GM23248 (cell line): ENCODE data around the gene NKAIN2.

Experiments used
- EZH2 ChIP-seq: fragments of 200-600 bp; sonication (generic); IDR thresholded peaks from 2 replicates; pipeline ENCODE4 v1.6.1; 2018; ENCODE audit warnings: antibody characterized with exemption, mild to moderate bottlenecking; ENCODE audit not compliant: insufficient read depth, poor library complexity, severe bottlenecking
- EZH2phosphoT487 ChIP-seq: fragments of 200-600 bp; sonication (generic); IDR thresholded peaks from 2 replicates; pipeline ENCODE4 v1.6.1; 2018; ENCODE audit warnings: antibody characterized with exemption, moderate library complexity, mild to moderate bottlenecking, low read depth; ENCODE audit not compliant: insufficient read depth

DNA sequence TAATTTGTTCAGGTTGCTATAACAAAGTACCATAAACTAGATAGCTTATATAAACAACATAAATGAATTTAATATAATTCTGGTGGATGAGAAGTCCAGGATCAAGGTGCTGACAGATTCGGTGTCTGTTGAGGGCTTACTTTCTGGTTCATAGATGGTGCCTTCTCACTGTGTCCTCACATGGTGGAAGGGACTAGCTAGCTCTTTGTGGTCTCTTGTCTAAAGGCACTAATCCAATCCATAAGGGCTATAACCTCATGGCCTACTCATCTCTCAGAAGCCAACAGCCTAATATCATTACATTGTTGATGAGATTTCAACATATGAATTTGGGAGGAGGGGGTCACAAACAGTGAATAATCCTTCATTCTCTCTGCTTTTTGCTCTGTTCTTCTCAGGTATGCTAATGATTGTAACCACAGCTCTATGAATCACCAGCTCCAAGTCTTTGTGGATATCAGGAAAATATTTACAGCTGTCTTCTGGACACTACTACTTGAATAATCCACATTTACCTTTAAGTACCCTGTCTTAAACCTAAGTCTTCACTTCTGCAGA, 122.3 kb downstream of the NKAIN2 start:
- no peak for TF ChIP-seq EZH2
- no peak for TF ChIP-seq EZH2phosphoT487
